Neuronal stem cell (in vitro differentiated cells): Measurements from ENCODE around the gene SATL1.

Experiments
- DNase-seq: peaks from one replicate; pipeline ENCODE4 v3.0.0-alpha.2; 2013; ENCODE audit warnings: low spot score
- H2AFZ ChIP-seq: one replicate; pipeline ENCODE4 v1.6.1; 2013; ENCODE audit warnings: mild to moderate bottlenecking, low read length, inconsistent platforms
- H2AK5ac ChIP-seq: 2 replicates; pipeline ENCODE4 v1.6.1; 2013; ENCODE audit warnings: low read depth, mild to moderate bottlenecking, inconsistent platforms, low read length, moderate library complexity, mixed read lengths
- H2BK120ac ChIP-seq: 2 replicates; pipeline ENCODE4 v1.6.1; 2013; ENCODE audit warnings: low read depth, mild to moderate bottlenecking, inconsistent platforms, low read length, moderate library complexity, mixed read lengths
- H2BK12ac ChIP-seq: one replicate; pipeline ENCODE4 v1.6.1; 2013; ENCODE audit warnings: low read length, inconsistent platforms
- H2BK15ac ChIP-seq: 2 replicates; pipeline ENCODE4 v1.6.1; 2013; ENCODE audit warnings: mild to moderate bottlenecking, low read length, inconsistent platforms, mixed read lengths
- H2BK5ac ChIP-seq: one replicate; pipeline ENCODE4 v1.6.1; 2013; ENCODE audit warnings: inconsistent platforms, mild to moderate bottlenecking, low read length, moderate library complexity
- H3K14ac ChIP-seq: one replicate; pipeline ENCODE4 v1.6.1; 2013; ENCODE audit warnings: low read length, inconsistent platforms
- H3K18ac ChIP-seq: 2 replicates; pipeline ENCODE4 v1.6.1; 2013; ENCODE audit warnings: low read length, inconsistent platforms
- H3K23ac ChIP-seq: 2 replicates; pipeline ENCODE4 v1.6.1; 2013; ENCODE audit warnings: low read depth, mild to moderate bottlenecking, mixed read lengths, low read length, inconsistent platforms; ENCODE audit not compliant: poor library complexity
- H3K27ac ChIP-seq: replicated peaks from 3 replicates; pipeline ENCODE4 v1.5.1; 2013; ENCODE audit warnings: low read length, inconsistent platforms
- H3K27me3 ChIP-seq, 3 experiments: 2 replicates each; pipeline ENCODE4 v1.6.1; 2013; ENCODE audit warnings: low read length in 3 of 3, mild to moderate bottlenecking in 2 of 3, inconsistent platforms in 1 of 3, low read depth in 1 of 3, mixed read lengths in 1 of 3, moderate library complexity in 1 of 3; ENCODE audit not compliant: control insufficient read depth in 3 of 3, insufficient read depth in 3 of 3
- H3K36me3 ChIP-seq, 2 donors: replicated peaks in 1 of 2; 2 replicates each; pipeline ENCODE4 v1.6.1; 2013; ENCODE audit warnings: low read length in 2 of 2; ENCODE audit not compliant: control insufficient read depth in 2 of 2, insufficient read depth in 2 of 2
- H3K4ac ChIP-seq: 2 replicates; pipeline ENCODE4 v1.6.1; 2013; ENCODE audit warnings: inconsistent platforms, mild to moderate bottlenecking, low read length, moderate library complexity
- H3K4me1 ChIP-seq, 2 donors: 1 replicate in 1 of 2; 2 replicates in 1 of 2; pipeline ENCODE4 v1.6.1; 2013; ENCODE audit warnings: low read length in 2 of 2, low read depth in 1 of 2; ENCODE audit not compliant: control insufficient read depth in 2 of 2, insufficient read depth in 1 of 2
- H3K4me2 ChIP-seq: one replicate; pipeline ENCODE4 v1.6.1; 2013; ENCODE audit warnings: mild to moderate bottlenecking, low read length, inconsistent platforms; ENCODE audit not compliant: insufficient read depth, poor library complexity, severe bottlenecking
- H3K4me3 ChIP-seq, 2 donors: 2 replicates each; pipeline ENCODE4 v1.5.1; 2013; ENCODE audit warnings: low read length in 2 of 2, mild to moderate bottlenecking in 2 of 2, inconsistent platforms in 1 of 2, moderate library complexity in 1 of 2
- H3K79me1 ChIP-seq: one replicate; pipeline ENCODE4 v1.6.1; 2013; ENCODE audit warnings: low read depth, mild to moderate bottlenecking, inconsistent platforms, low read length, moderate library complexity
- H3K9ac ChIP-seq: one replicate; pipeline ENCODE4 v1.6.1; 2013; ENCODE audit warnings: mild to moderate bottlenecking, low read depth, low read length, inconsistent platforms; ENCODE audit not compliant: poor library complexity
- H3K9me3 ChIP-seq, 2 donors: replicated peaks in 1 of 2; 2 replicates each; pipeline versions ENCODE3 to v1.6.1; 2013; ENCODE audit warnings: low read length in 2 of 2, mild to moderate bottlenecking in 2 of 2, inconsistent platforms in 1 of 2, low read depth in 1 of 2, mixed read lengths in 1 of 2, moderate library complexity in 1 of 2; ENCODE audit not compliant: control insufficient read depth in 2 of 2, insufficient read depth in 1 of 2
- H4K8ac ChIP-seq: one replicate; pipeline ENCODE4 v1.6.1; 2013; ENCODE audit warnings: low read depth, mild to moderate bottlenecking, inconsistent platforms, low read length, moderate library complexity
- H4K91ac ChIP-seq: one replicate; pipeline ENCODE4 v1.6.1; 2013; ENCODE audit warnings: low read length, low read depth, mild to moderate bottlenecking, inconsistent platforms; ENCODE audit not compliant: poor library complexity
- WGBS, 2 donors: extraction: QIAGEN DNeasy Blood & Tissue Kit; methylation state at CpG; one replicate each; pipeline ENCODE4 v1.1.7; 2013; ENCODE audit warnings: missing lambda C conversion rate in 2 of 2, mixed read lengths in 1 of 2; ENCODE audit not compliant: insufficient read length in 2 of 2, insufficient replicate concordance in 1 of 2; ENCODE audit errors: extremely low coverage in 2 of 2; 5-methylcytosine and 5-hydroxymethylcytosine counted together

The SATL1 gene

GRCh38 chrX:85065512-85066198 lies 177.9 kb downstream of the SATL1 start:
- Histone ChIP-seq H3K4me1 (no peaks in the 10 kb centered on the region), H3K18ac (no peak overlapping the region), H3K9ac (no peak overlapping the region), H4K91ac (no peak overlapping the region), H2AK5ac (no peak overlapping the region), H3K79me1 (no peaks in the 10 kb centered on the region), H2BK12ac (no peak overlapping the region), H2AFZ (no peak overlapping the region), H2BK5ac (no peak overlapping the region), H3K4me3 (no peak overlapping the region), H3K4me2 (no peak overlapping the region), H3K14ac (no peak overlapping the region), H4K8ac (no peak overlapping the region), H3K36me3 (peaks cover 0 to 5% of the 10 kb centered on the region in 2 donors), H3K9me3 (no peaks in the 10 kb centered on the region), H2BK15ac (no peak overlapping the region), H3K27ac (no peak overlapping the region), H2BK120ac (no peak overlapping the region), H3K23ac (no peak overlapping the region), H3K4ac (no peak overlapping the region), H3K27me3 (no peaks in the 10 kb centered on the region)
- no CpG with 5 or more reads among the region's 4 CpGs for WGBS, 2 donors
- no peak for DNase-seq

GRCh38 chrX:85052636-85053343 lies 190.8 kb downstream of the SATL1 start:
- Histone ChIP-seq H3K36me3 (no peaks in the 10 kb centered on the region), H3K14ac (no peak overlapping the region), H3K9ac (no peak overlapping the region), H2AK5ac (no peak overlapping the region), H4K8ac (no peak overlapping the region), H3K79me1 (no peaks in the 10 kb centered on the region), H3K23ac (no peak overlapping the region), H2BK12ac (no peak overlapping the region), H2BK5ac (no peak overlapping the region), H2AFZ (no peak overlapping the region), H3K27ac (no peak overlapping the region), H3K4me2 (no peak overlapping the region), H3K9me3 (no peaks in the 10 kb centered on the region), H3K4me3 (no peak overlapping the region), H2BK120ac (no peak overlapping the region), H3K27me3 (no peaks in the 10 kb centered on the region), H3K4me1 (no peaks in the 10 kb centered on the region), H3K4ac (no peak overlapping the region), H3K18ac (no peak overlapping the region), H2BK15ac (no peak overlapping the region), H4K91ac (no peak overlapping the region)
- no CpG with 5 or more reads among the region's 2 CpGs for WGBS, 2 donors
- DNase-seq = no peak

GRCh38 chrX:85052205-85052604 lies 191.4 kb downstream of the SATL1 start:
- Histone ChIP-seq H4K91ac (no peak overlapping the region), H3K9ac (no peak overlapping the region), H2BK15ac (no peak overlapping the region), H3K4me3 (no peak overlapping the region), H2BK12ac (no peak overlapping the region), H3K36me3 (no peaks in the 10 kb centered on the region), H2AK5ac (no peak overlapping the region), H2AFZ (no peak overlapping the region), H3K4me2 (no peak overlapping the region), H2BK120ac (no peak overlapping the region), H3K27me3 (no peaks in the 10 kb centered on the region), H4K8ac (no peak overlapping the region), H3K18ac (no peak overlapping the region), H3K9me3 (no peaks in the 10 kb centered on the region), H2BK5ac (no peak overlapping the region), H3K4me1 (no peaks in the 10 kb centered on the region), H3K23ac (no peak overlapping the region), H3K4ac (no peak overlapping the region), H3K14ac (no peak overlapping the region), H3K79me1 (no peaks in the 10 kb centered on the region), H3K27ac (no peak overlapping the region)
- no CpG with 5 or more reads among the region's 3 CpGs for WGBS, 2 donors
- DNase-seq = no peak

GRCh38 chrX:85051627-85052026 lies 192.0 kb downstream of the SATL1 start:
- no peak overlapping the region for H3K27ac ChIP-seq
- no peak overlapping the region for H3K14ac ChIP-seq
- WGBS, 2 donors = no CpG with 5 or more reads among the region's 1 CpG

More at GRCh38 chrX:85051627-85052026, 192.0 kb downstream of the SATL1 start:
- no peak for DNase-seq
- Histone ChIP-seq H3K23ac (no peak overlapping the region), H3K36me3 (no peaks in the 10 kb centered on the region), H2BK15ac (no peak overlapping the region), H3K27me3 (no peaks in the 10 kb centered on the region), H3K79me1 (no peaks in the 10 kb centered on the region), H2BK120ac (no peak overlapping the region), H3K9ac (no peak overlapping the region), H3K4me2 (no peak overlapping the region), H4K91ac (no peak overlapping the region), H2BK12ac (no peak overlapping the region), H3K4me1 (no peaks in the 10 kb centered on the region), H2BK5ac (no peak overlapping the region), H2AK5ac (no peak overlapping the region), H3K18ac (no peak overlapping the region), H2AFZ (no peak overlapping the region), H3K9me3 (no peaks in the 10 kb centered on the region), H4K8ac (no peak overlapping the region), H3K4ac (no peak overlapping the region), H3K4me3 (no peak overlapping the region)
